HUES6 (cell line): ENCODE measurements around the gene TFB1M.
A peak's percentile ranks its signal among the peaks of the same experiment; 100 is the strongest.
"Not testable (repeated sequence)": the region's sequence is repeated elsewhere in the genome, so short reads cannot be mapped to it uniquely, and the experiment has no call there.

Experiments
- H3K27ac ChIP-seq: 2 replicates; pipeline ENCODE4 v1.7.0; 2013; ENCODE audit warnings: low read depth, mild to moderate bottlenecking, low read length, inconsistent platforms
- H3K27me3 ChIP-seq: 2 replicates; pipeline ENCODE4 v1.6.1; 2013; ENCODE audit warnings: low read length; ENCODE audit not compliant: control insufficient read depth, insufficient read depth
- H3K36me3 ChIP-seq: 2 replicates; pipeline ENCODE4 v1.6.1; 2013; ENCODE audit warnings: low read length; ENCODE audit not compliant: control insufficient read depth, insufficient read depth
- H3K4me1 ChIP-seq: 2 replicates; pipeline ENCODE4 v1.6.1; 2013; ENCODE audit warnings: low read length; ENCODE audit not compliant: control insufficient read depth, insufficient read depth
- H3K4me3 ChIP-seq: 2 replicates; pipeline ENCODE4 v1.5.1; 2013; ENCODE audit warnings: low read depth, low read length
- H3K9ac ChIP-seq: one replicate; pipeline ENCODE4 v1.6.1; 2013; ENCODE audit warnings: mild to moderate bottlenecking, low read length
- H3K9me3 ChIP-seq: 2 replicates; pipeline ENCODE4 v1.6.1; 2013; ENCODE audit warnings: low read depth, low read length; ENCODE audit not compliant: control insufficient read depth, insufficient read depth

Gene TFB1M

DNA sequence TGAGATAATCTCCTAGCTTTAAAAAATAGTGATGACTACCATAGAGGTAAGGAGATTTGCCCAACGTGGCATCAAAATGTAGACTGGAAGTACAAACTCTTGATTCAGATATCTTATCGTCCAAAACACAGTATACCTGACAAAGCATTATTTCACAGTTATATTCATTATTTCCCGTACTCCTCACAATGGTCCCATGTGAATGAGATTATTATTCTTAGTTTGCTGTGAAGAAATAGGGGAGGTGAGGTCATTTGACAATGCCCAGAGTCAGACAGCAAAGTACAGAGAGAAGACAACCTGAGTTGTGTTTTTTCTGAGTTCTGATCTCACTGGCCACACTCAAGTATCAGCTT, 1.2 kb upstream of the TFB1M start:
- Histone ChIP-seq H3K27me3 (no peaks in the 10 kb centered on the region), H3K27ac (no peak overlapping the region), H3K4me1 (0 out of 2 replicates have a peak, but pooled peaks cover 3% of the 10 kb centered on the region), H3K36me3 (peaks cover 10% of the 10 kb centered on the region), H3K9me3 (no peaks in the 10 kb centered on the region), H3K9ac (no peak overlapping the region), H3K4me3 (peak overlapping the region; percentile 69)

DNA sequence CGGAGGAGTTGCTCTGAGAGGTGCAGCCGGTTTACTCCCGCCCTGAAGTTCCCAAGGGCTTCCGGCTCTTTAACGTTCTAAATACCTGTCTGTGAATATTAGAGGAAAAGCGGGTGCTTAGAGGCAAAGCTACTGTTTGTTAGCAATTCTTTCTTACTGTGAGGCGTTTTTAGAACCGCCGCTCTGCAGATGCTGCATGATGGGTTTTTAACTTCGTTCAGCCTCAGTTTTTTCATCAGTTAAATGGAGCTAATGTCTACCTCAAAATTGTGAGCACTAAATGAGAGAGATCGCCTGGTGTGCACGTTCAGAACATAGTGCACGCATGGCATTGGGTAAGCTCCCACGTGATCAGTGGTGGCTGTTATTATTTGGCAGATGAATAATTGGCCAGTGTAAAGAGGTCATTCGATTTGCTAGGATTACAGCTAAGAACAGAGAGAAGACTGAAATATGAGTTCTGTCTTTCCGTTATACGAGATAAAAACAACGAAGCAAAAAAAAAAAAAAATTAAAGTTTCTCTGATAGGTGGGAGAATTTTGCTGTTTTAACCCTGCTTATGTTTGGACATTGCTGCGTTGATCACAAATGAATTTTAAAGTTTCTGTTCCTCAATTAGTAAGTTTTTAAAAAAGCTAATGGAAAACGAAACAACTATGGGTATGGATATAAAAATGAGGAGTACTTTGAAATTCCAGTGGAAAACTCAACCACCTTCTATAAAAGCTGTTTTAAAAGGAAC, 660 bp upstream of the TFB1M start:
- peak overlapping the region; percentile 69 for H3K4me3 ChIP-seq
- H3K36me3 ChIP-seq, result peaks cover 15% of the 10 kb centered on the region
- 0 out of 2 replicates have a peak, but pooled peaks cover 3% of the 10 kb centered on the region for H3K4me1 ChIP-seq
- no peaks in the 10 kb centered on the region for H3K27me3 ChIP-seq
- no peaks in the 10 kb centered on the region for H3K9me3 ChIP-seq
- H3K27ac ChIP-seq, result peak overlapping the region; percentile 24; the same call in 1 of the 2 replicates
- peak overlapping the region; percentile 76 for H3K9ac ChIP-seq

DNA sequence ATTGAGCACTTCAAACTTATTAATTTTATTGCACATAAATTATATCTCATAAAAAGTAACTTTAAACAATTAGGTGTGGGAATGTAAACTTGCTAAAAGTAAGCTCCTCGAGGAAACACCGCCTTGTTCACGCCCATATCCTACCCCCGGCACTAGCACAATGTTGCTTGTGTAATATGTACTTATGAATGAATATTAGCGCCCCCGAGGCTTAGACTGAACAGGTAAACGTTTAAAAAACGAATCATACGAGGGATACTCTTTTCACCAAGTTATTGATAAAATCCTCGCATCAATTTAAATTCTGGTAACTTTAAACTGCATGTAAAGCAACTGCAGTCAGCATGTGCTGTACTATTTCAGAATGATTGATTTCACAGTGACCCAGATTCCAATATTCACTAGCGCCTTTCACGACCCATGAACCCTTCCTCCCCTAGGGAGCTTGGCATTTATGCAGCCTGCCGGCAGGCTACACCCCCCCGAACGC, 637 bp downstream of the TFB1M start:
- Histone ChIP-seq H3K36me3 (peaks cover 28% of the 10 kb centered on the region), H3K9me3 (no peaks in the 10 kb centered on the region), H3K4me3 (peak overlapping the region; percentile 88), H3K27ac (peak overlapping the region; percentile 70), H3K9ac (peak overlapping the region; percentile 93), H3K4me1 (0 out of 2 replicates have a peak, but pooled peaks cover 3% of the 10 kb centered on the region), H3K27me3 (no peaks in the 10 kb centered on the region)

DNA sequence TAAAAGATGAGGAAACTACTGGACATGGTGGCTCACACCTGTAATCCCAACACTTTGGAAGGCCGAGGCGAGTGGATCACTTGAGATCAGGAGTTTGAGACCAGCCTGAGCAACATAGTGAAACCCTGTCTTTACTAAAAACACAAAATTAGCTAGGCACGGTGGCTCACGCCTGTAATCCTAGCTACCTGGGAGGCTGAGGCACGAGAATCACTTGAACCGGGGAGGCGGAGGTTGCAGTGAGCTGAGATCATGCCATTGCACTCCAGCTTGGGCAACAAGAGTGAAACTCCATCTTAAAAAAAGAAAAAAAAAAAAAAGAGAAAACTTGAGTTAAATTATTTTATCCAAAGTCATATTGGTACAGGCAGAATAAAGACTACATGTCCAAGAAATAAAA, 1.3 kb downstream of the TFB1M start:
- H3K4me1 ChIP-seq, H3K27me3 ChIP-seq, H3K27ac ChIP-seq, H3K9me3 ChIP-seq, H3K9ac ChIP-seq: not testable (repeated sequence)
- Histone ChIP-seq H3K36me3 (peaks cover 35% of the 10 kb centered on the region), H3K4me3 (peak overlapping the region; percentile 88)

DNA sequence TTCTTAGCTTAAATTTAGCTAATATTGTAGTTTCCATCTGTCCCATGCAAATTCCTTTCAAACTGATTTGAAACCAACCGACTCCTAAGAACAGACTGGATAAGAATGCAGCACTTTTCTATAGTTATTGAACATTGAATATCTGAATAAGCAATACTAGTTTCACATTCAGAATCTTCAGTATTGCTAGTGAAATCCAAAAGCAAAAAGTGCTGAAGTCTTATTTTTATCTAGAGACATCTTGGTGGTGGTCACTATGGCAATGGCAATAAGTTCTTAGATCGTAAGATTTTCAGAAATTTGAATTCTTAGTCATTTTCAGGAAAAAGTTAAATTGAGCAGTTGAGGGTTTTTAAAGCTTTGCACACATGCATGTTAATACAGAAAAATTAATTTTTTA, 2.7 kb downstream of the TFB1M start:
- Histone ChIP-seq H3K27ac (no peak overlapping the region), H3K36me3 (peaks cover 47% of the 10 kb centered on the region)

DNA sequence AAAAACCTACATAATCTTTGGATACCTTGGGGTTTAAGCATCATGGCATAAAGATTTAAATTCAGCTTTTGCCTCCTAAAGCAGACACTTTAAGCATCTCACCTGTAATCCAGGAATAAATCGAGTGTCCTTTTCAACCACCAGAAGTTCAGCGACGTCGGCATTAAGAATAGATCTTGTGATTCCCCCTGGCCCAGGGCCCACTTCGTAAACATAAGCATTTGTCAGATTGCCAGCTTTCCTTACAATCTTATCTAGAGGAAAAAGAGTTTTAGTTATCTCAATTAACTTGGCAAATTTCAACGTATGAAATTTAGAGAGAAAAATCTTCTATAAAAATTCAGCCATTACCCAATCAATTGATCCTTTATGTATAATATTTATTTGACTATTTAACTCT, 3.2 kb downstream of the TFB1M start:
- no peak overlapping the region for H3K9ac ChIP-seq
- H3K9me3 ChIP-seq, result no peaks in the 10 kb centered on the region
- H3K36me3 ChIP-seq, result peaks cover 52% of the 10 kb centered on the region
- H3K27ac ChIP-seq, result no peak overlapping the region
- 0 out of 2 replicates have a peak, but pooled peaks cover 3% of the 10 kb centered on the region for H3K4me1 ChIP-seq
- H3K4me3 ChIP-seq, result no peak overlapping the region
- H3K27me3 ChIP-seq, result no peaks in the 10 kb centered on the region

More for the DNA sequence above, 2.7 kb downstream of the TFB1M start:
- H3K27me3 ChIP-seq, result no peaks in the 10 kb centered on the region
- H3K4me3 ChIP-seq, result no peak overlapping the region
- H3K9me3 ChIP-seq, result no peaks in the 10 kb centered on the region
- H3K9ac ChIP-seq, result no peak overlapping the region
- 0 out of 2 replicates have a peak, but pooled peaks cover 3% of the 10 kb centered on the region for H3K4me1 ChIP-seq

DNA sequence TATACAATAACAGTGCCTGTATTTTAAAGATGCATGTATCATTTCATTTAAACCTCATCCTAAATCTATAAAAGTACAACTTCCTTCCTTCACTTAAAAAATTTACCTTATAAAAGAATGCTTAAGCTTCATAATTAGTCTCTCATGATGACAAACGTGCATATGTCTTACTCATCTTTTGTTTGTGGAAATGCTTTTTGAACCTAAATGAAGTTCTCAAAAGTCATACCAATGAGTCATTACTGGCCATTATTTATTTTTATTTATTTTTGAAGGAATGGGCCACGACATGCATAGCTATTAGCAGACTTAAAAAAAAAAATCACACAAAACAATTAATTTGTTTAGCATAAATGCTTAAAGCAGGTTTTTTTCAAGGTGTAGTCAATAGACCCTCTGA, 3.7 kb downstream of the TFB1M start:
- no peak overlapping the region for H3K4me3 ChIP-seq
- no peak overlapping the region for H3K9ac ChIP-seq
- no peaks in the 10 kb centered on the region for H3K9me3 ChIP-seq
- H3K27me3 ChIP-seq, result no peaks in the 10 kb centered on the region
- no peak overlapping the region for H3K27ac ChIP-seq
- peaks cover 54% of the 10 kb centered on the region for H3K36me3 ChIP-seq
- 0 out of 2 replicates have a peak, but pooled peaks cover 3% of the 10 kb centered on the region for H3K4me1 ChIP-seq

DNA sequence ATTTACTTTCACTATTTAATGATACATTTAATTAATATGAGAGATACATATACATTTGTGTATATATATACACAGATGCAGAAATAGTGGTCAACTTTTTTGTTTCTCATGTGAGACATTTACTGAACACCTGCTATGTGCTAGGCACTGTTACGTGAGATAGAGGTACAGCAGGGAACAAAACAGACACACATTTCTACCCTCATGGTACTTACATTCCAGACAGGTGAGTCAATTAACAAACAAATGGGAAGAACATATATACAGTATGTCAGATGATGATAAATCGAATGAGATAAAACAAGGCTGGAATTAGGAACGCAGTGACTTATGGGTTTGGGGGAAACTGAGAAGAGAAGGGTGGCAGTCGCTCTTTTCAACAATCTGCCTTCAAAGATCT, 5.1 kb downstream of the TFB1M start:
- Histone ChIP-seq H3K27me3 (no peaks in the 10 kb centered on the region), H3K4me3 (no peak overlapping the region), H3K36me3 (peaks cover 56% of the 10 kb centered on the region), H3K9ac (no peak overlapping the region), H3K4me1 (0 out of 2 replicates have a peak, but pooled peaks cover 3% of the 10 kb centered on the region), H3K27ac (no peak overlapping the region), H3K9me3 (no peaks in the 10 kb centered on the region)

DNA sequence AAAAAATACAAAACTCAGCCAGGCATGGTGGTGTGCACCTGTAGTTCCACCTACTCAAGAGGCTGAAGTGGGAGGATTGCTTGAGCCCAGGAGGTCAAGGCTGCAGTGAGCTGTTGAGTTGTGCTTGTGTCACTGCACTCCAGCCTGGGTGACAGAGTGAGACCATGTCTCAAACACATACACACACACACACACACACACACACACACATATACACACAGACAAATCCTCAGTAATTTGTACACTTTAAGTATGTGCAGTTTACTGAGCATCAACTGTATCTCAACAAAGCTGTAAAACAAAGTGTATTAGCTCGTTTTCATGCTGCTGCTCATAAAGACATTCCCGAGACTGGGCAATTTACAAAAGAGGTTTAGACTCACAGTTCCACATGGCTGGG, 7.3 kb downstream of the TFB1M start:
- Histone ChIP-seq H3K4me3 (no peak overlapping the region), H3K27ac (no peak overlapping the region), H3K4me1 (peaks cover 5% of the 10 kb centered on the region), H3K9me3 (no peaks in the 10 kb centered on the region), H3K27me3 (no peaks in the 10 kb centered on the region), H3K36me3 (peaks cover 72% of the 10 kb centered on the region), H3K9ac (no peak overlapping the region)

DNA sequence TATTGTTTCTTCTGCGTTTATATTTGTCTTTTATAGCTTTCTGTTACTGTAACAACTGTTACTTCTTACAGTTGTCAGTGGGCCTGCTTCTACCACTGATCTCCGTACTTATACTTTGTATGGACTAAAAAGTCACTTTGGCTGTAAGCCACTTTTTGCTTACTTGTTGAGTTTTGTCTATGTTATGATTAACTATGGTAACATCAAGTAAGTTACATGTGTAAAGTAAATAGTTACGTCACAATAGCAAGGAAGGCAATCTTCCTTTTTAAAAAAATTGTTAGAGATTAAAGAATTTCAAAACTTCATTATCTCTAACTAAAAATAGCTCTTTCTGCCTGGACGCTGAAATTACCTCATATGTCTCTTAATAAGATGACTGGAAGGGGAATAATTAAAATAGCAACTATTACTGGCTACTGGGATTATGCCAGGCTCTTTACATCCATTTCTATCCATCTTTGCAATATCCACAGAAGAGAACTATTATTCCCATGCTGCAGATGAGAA, 10.9 kb downstream of the TFB1M start:
- H3K9ac ChIP-seq, result no peak overlapping the region
- no peaks in the 10 kb centered on the region for H3K9me3 ChIP-seq
- H3K4me1 ChIP-seq, result peaks cover 9% of the 10 kb centered on the region
- peaks cover 63% of the 10 kb centered on the region for H3K36me3 ChIP-seq
- no peak overlapping the region for H3K27ac ChIP-seq
- no peaks in the 10 kb centered on the region for H3K27me3 ChIP-seq
- no peak overlapping the region for H3K4me3 ChIP-seq

DNA sequence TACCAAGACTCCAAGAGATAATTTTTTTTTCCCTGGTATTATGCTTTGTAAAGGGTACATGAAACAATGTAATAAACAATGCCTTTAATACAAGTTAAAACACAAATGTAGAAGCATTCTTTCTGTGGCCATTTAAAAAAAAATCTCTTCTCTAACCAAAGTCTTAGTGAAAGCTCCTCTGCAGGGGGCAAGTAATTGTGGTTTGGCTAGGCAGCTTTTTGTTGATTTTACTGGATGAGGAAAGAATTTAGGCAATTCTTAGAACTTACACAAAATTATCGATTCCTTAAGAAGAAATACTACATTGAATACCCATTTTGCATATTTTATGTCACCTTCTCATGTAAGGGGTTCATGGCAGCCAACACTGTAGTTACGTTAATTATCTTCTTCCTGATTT, 12.4 kb downstream of the TFB1M start:
- no peaks in the 10 kb centered on the region for H3K9me3 ChIP-seq
- no peak overlapping the region for H3K9ac ChIP-seq
- peaks cover 63% of the 10 kb centered on the region for H3K36me3 ChIP-seq
- no peak overlapping the region for H3K27ac ChIP-seq
- no peaks in the 10 kb centered on the region for H3K27me3 ChIP-seq
- H3K4me1 ChIP-seq, result peaks cover 9% of the 10 kb centered on the region
- no peak overlapping the region for H3K4me3 ChIP-seq
